Measurements from ENCODE around the gene TXNRD2. TPM values are rescaled to one million over a fixed set of nuclear protein-coding genes. Genes with fewer than 3 reads are reported as not detected.

TXNRD2 gene
- total and polyA plus RNA-seq, 10 of the 15 experiments (the other 5 are each of a cell fraction or from before 2014, with no cell fraction given): 1.6 to 26.0 (median 13.9) TPM

- TF ChIP-seq MLLT1 (IDR thresholded peaks at IDR 0.05) (no peak), PAX5 (IDR thresholded peaks at IDR 0.05; ENCODE audit: borderline replicate concordance, low read depth, low read length) (no peak), NFYB (IDR thresholded peaks at IDR 0.05; ENCODE audit: insufficient read depth, low read depth, low read length) (no peak), ZNF622 (IDR thresholded peaks at IDR 0.05) (no peak)
These were observed 90.1 kb downstream of the TXNRD2 start (continued) for GRCh38 chr22:19851291-19852176.

- Histone ChIP-seq H3K79me2 (ENCODE audit: control insufficient read depth, insufficient read depth, low read length) (peaks cover 36% of the 10 kb centered on the region), H3K27me3 (replicated peaks in 1 of 2; ENCODE audit: control insufficient read depth in 2 of 2, insufficient read depth in 2 of 2, low read length in 1 of 2) (no peaks in the 10 kb centered on the region), H4K20me1 (ENCODE audit: control insufficient read depth, insufficient read depth) (no peaks in the 10 kb centered on the region), H3K4me2 (ENCODE audit: control insufficient read depth, insufficient read depth) (no peak overlapping the region), H3K4me1 (ENCODE audit: control insufficient read depth, insufficient read depth, low read length) (peaks cover 7% of the 10 kb centered on the region), H3K9me3 (replicated peaks; ENCODE audit: control insufficient read depth, insufficient read depth, low read length) (no peaks in the 10 kb centered on the region; the same call in 2 of the 3 replicates), H3K36me3 (ENCODE audit: control insufficient read depth in 2 of 2, insufficient read depth in 2 of 2, low read length in 1 of 2) (peaks cover 11 to 12% of the 10 kb centered on the region in 2 experiments), H3K9ac (ENCODE audit: control insufficient read depth, insufficient read depth, low read length) (no peak overlapping the region), H3K27ac (ENCODE audit: control insufficient read depth, insufficient read depth) (no peak overlapping the region), H3K4me3 (no peak overlapping the region), H2AFZ (ENCODE audit: control insufficient read depth, low read depth, low read length) (no peak overlapping the region)
- ATAC-seq: no peak
- CTCF ChIA-PET: no interaction called here
- in situ Hi-C loops (cut with MboI): no loop called here
- DNase-seq (ENCODE audit: low read depth, low spot score): no peak
- 97% methylated on average over 9 of the region's 9 CpGs for WGBS (ENCODE audit: insufficient coverage, insufficient replicate concordance, low lambda C conversion rate, missing lambda C conversion rate)
- TF ChIP-seq PKNOX1 (IDR thresholded peaks at IDR 0.05) (no peak), ETV6 (conservative IDR thresholded peaks at IDR 0.05 in 1 of 2, IDR thresholded peaks at IDR 0.05 in 1 of 2; ENCODE audit: borderline replicate concordance in 1 of 2, low read depth in 1 of 2) (no peak), MAX (IDR thresholded peaks at IDR 0.05; ENCODE audit: low read depth, low read length) (no peak), ZNF24 (IDR thresholded peaks at IDR 0.05) (no peak), SIX5 (IDR thresholded peaks at IDR 0.05; ENCODE audit: low read depth, low read length, severe bottlenecking) (no peak), CREB1 (IDR thresholded peaks at IDR 0.05; ENCODE audit: low read depth) (no peak), JUNB (IDR thresholded peaks at IDR 0.05) (no peak), CHD2 (IDR thresholded peaks at IDR 0.05; ENCODE audit: borderline replicate concordance, low read depth, low read length) (no peak), EGR1 (IDR thresholded peaks at IDR 0.05; ENCODE audit: borderline replicate concordance in 1 of 2, low read depth in 2 of 2, low read length in 2 of 2) (no peak), SMAD5 (IDR thresholded peaks at IDR 0.05; ENCODE audit: low read depth) (no peak), MEF2A (IDR thresholded peaks at IDR 0.05; ENCODE audit: insufficient read depth, low read depth, low read length) (no peak), SUPT20H (IDR thresholded peaks at IDR 0.05; ENCODE audit: borderline replicate concordance, control insufficient read depth, low read depth, low read length) (no peak), USF1 (IDR thresholded peaks at IDR 0.05; ENCODE audit: borderline replicate concordance, extremely low read length, insufficient read depth, low read depth, low read length) (no peak)
- RAD21 ChIA-PET (ENCODE audit: unreplicated experiment): no interaction called here
- FAIRE-seq: no peak
- SMC1A ChIA-PET (ENCODE audit: uncharacterized antibody, unreplicated experiment): interaction anchor here (1.0 kb wide), 1 partner anchor 18 kb away, joined by 3 read pairs; no protein-coding TSS in a partner anchor
- intact Hi-C loops (cut with micrococcal nuclease; ENCODE audit: unreplicated experiment): no loop called here
- BruUV-seq (replicated peaks): no TSS peak
- POLR2A ChIA-PET: no interaction called here
These were observed 90.9 kb downstream of the TXNRD2 start for GRCh38 chr22:19850763-19851109.
